GM23248 (cell line): Measurements from ENCODE around the gene SPAM1. TPM values are rescaled to one million over a fixed set of nuclear protein-coding genes. Genes with fewer than 3 reads are reported as not detected.
"Not testable (repeated sequence)": the region's sequence is repeated elsewhere in the genome, so short reads cannot be mapped to it uniquely, and the experiment has no call there.

ENCODE experiments used
- DNase-seq: peaks from one replicate; pipeline ENCODE4 v3.0.0-alpha.2; 2015
- H2AFZ ChIP-seq: fragments of 200-600 bp; sonication (generic); 2 replicates; pipeline ENCODE4 v1.6.1; 2016; ENCODE audit warnings: antibody characterized with exemption
- H3F3A ChIP-seq: fragments of 200-600 bp; sonication (generic); 2 replicates; pipeline ENCODE4 v1.6.1; 2016; ENCODE audit warnings: mild to moderate bottlenecking, antibody characterized with exemption, mixed run types; ENCODE audit not compliant: insufficient read depth
- H3K27ac ChIP-seq: fragments of 200-600 bp; sonication (generic); 2 replicates; pipeline ENCODE4 v1.5.1; 2016; ENCODE audit warnings: mild to moderate bottlenecking
- H3K27me3 ChIP-seq: fragments of 200-600 bp; sonication (generic); replicated peaks from 2 replicates; pipeline ENCODE4 v1.6.1; 2016; ENCODE audit warnings: mild to moderate bottlenecking; ENCODE audit not compliant: insufficient read depth
- H3K36me3 ChIP-seq: fragments of 200-600 bp; sonication (generic); 2 replicates; pipeline ENCODE4 v1.6.1; 2016; ENCODE audit warnings: low read depth, mild to moderate bottlenecking
- H3K4me1 ChIP-seq: fragments of 200-600 bp; sonication (generic); 2 replicates; pipeline ENCODE4 v1.6.1; 2016; ENCODE audit warnings: mild to moderate bottlenecking; ENCODE audit not compliant: insufficient read depth
- H3K4me2 ChIP-seq: fragments of 200-600 bp; sonication (generic); one replicate; pipeline ENCODE4 v1.6.1; 2016; ENCODE audit warnings: mild to moderate bottlenecking; ENCODE audit not compliant: unreplicated experiment
- H3K4me3 ChIP-seq: fragments of 200-600 bp; sonication (generic); 2 replicates; pipeline ENCODE4 v1.5.1; 2016; ENCODE audit warnings: mild to moderate bottlenecking
- H3K79me2 ChIP-seq: fragments of 200-600 bp; sonication (generic); 2 replicates; pipeline ENCODE4 v1.6.1; 2016; ENCODE audit warnings: mild to moderate bottlenecking; ENCODE audit not compliant: insufficient read depth
- H3K9ac ChIP-seq: fragments of 200-600 bp; sonication (generic); 2 replicates; pipeline ENCODE4 v1.6.1; 2016; ENCODE audit warnings: mild to moderate bottlenecking
- H3K9me2 ChIP-seq: fragments of 200-600 bp; sonication (generic); 2 replicates; pipeline ENCODE4 v1.6.1; 2016; ENCODE audit warnings: mixed run types, mild to moderate bottlenecking, moderate library complexity; ENCODE audit not compliant: insufficient read depth
- H3K9me3 ChIP-seq: fragments of 200-600 bp; sonication (generic); one replicate; pipeline ENCODE4 v1.6.1; 2017; ENCODE audit warnings: low read depth
- H4K20me1 ChIP-seq: fragments of 200-600 bp; sonication (generic); 2 replicates; pipeline ENCODE4 v1.6.0; 2016; ENCODE audit not compliant: insufficient read depth
- EZH2 ChIP-seq: fragments of 200-600 bp; sonication (generic); IDR thresholded peaks from 2 replicates; pipeline ENCODE4 v1.6.1; 2018; ENCODE audit warnings: antibody characterized with exemption, mild to moderate bottlenecking; ENCODE audit not compliant: insufficient read depth, poor library complexity, severe bottlenecking
- EZH2phosphoT487 ChIP-seq: fragments of 200-600 bp; sonication (generic); IDR thresholded peaks from 2 replicates; pipeline ENCODE4 v1.6.1; 2018; ENCODE audit warnings: antibody characterized with exemption, moderate library complexity, mild to moderate bottlenecking, low read depth; ENCODE audit not compliant: insufficient read depth
- WGBS, 2 experiments: methylation state at CpG; one replicate each; pipeline ENCODE4 v1.1.6; 2015 to 2017; ENCODE audit warnings: low lambda C conversion rate in 2 of 2, low coverage in 1 of 2; ENCODE audit errors: missing lambda C conversion rate in 2 of 2; 5-methylcytosine and 5-hydroxymethylcytosine counted together
- in situ Hi-C: fragments of 300-500 bp; cut with MboI; formaldehyde crosslinking; loops from 2 replicates; pipeline ENCODE4 v1.15.0; 2020
- polyA plus RNA-seq: library from polyadenylated mRNA; unstranded; fragments of >200 nt; fragmentation: Nextera tagmentation; extraction: Ambion mirVana; gene quantifications from 2 replicates; pipeline ENCODE4 v1.2.1, GENCODE V29; 2016
- total RNA-seq: library from RNA; depleted of rRNA; stranded (reverse); fragments of >200 nt; shearing (Covaris generic); gene quantifications from 2 replicates; pipeline ENCODE4 v1.2.3, GENCODE V29; 2014; rRNA removed

SPAM1 gene
- total and polyA plus RNA-seq, 2 experiments from 2014 or later: not detected

DNA sequence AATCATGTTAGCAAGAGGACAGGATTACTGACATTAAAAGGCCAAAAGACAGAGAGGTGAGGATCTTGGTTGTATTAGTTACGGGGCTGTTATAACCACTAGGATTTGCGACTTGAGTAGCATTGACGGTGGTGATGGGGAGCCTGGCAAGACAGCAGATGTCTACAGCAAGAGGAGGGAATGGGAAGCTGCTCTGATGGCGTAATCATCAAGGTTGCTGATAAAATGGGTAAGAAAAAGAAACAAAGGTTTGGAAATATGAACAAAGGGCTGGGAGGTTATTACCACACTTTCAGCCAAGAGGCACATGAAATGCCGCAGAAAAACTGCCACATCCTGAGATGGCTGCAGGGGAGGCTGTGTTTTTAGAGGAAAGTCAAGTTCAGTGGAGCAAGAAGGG lies 73.9 kb downstream of the SPAM1 start:
- H3K36me3 ChIP-seq: no peaks in the 10 kb centered on the region
- no peak for DNase-seq
- no peaks in the 10 kb centered on the region for H3K27me3 ChIP-seq
- no peak for TF ChIP-seq EZH2
- TF ChIP-seq EZH2phosphoT487: no peak
- no peak overlapping the region for H3K4me2 ChIP-seq
- no peak overlapping the region for H2AFZ ChIP-seq
- no peaks in the 10 kb centered on the region for H3F3A ChIP-seq
- H3K9ac ChIP-seq: no peak overlapping the region
- H3K27ac ChIP-seq: no peak overlapping the region
- H3K9me3 ChIP-seq: no peaks in the 10 kb centered on the region
- H3K79me2 ChIP-seq: no peaks in the 10 kb centered on the region
- H3K9me2 ChIP-seq: no peaks in the 10 kb centered on the region
- H4K20me1 ChIP-seq: no peaks in the 10 kb centered on the region
- no peak overlapping the region for H3K4me3 ChIP-seq
- in situ Hi-C loops: no loop called here
- 16 to 21% methylated on average over 5 of the region's 5 CpGs for whole genome bisulfite sequencing, 2 experiments
- no peaks in the 10 kb centered on the region for H3K4me1 ChIP-seq

DNA sequence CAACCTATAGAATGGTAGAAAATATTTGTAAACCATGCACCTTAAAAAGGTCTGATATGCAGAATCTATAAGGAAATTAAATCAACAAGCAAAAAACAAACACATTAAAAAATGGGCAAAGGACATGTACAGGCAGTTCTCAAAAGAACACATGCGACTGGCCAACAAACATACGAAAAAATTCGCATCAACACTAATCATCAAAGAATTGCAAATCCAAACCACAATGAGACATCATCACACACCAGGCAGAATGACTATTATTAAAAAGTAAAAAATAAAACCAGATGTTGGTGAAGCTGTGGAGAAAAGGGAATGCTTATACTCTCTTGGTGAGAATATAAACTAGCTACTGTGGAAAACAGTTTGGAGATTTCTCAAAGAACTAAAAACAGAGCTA lies 74.7 kb downstream of the SPAM1 start:
- Histone ChIP-seq H3K4me1 (no peaks in the 10 kb centered on the region), H2AFZ (no peak overlapping the region), H3K9me3 (no peaks in the 10 kb centered on the region), H3K4me2 (no peak overlapping the region), H3K27ac (no peak overlapping the region), H3K9me2 (no peaks in the 10 kb centered on the region), H4K20me1 (no peaks in the 10 kb centered on the region), H3K4me3 (no peak overlapping the region), H3K36me3 (no peaks in the 10 kb centered on the region), H3F3A (no peaks in the 10 kb centered on the region), H3K9ac (no peak overlapping the region), H3K79me2 (no peaks in the 10 kb centered on the region), H3K27me3 (no peaks in the 10 kb centered on the region)
- TF ChIP-seq EZH2phosphoT487 (no peak), EZH2 (no peak)
- peak; percentile 0 for DNase-seq
- 25 to 36% methylated on average over 3 of the region's 3 CpGs for WGBS, 2 experiments
- in situ Hi-C loops: no loop called here

- DNase-seq, H2AFZ ChIP-seq, H3K9ac ChIP-seq, H3K4me2 ChIP-seq, H3K27me3 ChIP-seq, H3K9me3 ChIP-seq, H3K9me2 ChIP-seq, H3K79me2 ChIP-seq, H3K4me1 ChIP-seq, H4K20me1 ChIP-seq, in situ Hi-C loops, H3K36me3 ChIP-seq, H3K4me3 ChIP-seq, H3F3A ChIP-seq, H3K27ac ChIP-seq: not testable (repeated sequence)
- WGBS, 2 experiments: 6 to 8% methylated on average over 6 of the region's 6 CpGs
Observed at GRCh38 chr7:124008296-124008695, 83.3 kb downstream of the SPAM1 start.

GRCh38 chr7:124009321-124009720 lies 84.3 kb downstream of the SPAM1 start:
- no peaks in the 10 kb centered on the region for H4K20me1 ChIP-seq
- H3K9ac ChIP-seq: no peak overlapping the region
- no peak overlapping the region for H3K27ac ChIP-seq
- H3K9me3 ChIP-seq: no peaks in the 10 kb centered on the region
- no peaks in the 10 kb centered on the region for H3K36me3 ChIP-seq
- H2AFZ ChIP-seq: no peak overlapping the region
- no peaks in the 10 kb centered on the region for H3K4me1 ChIP-seq
- TF ChIP-seq EZH2phosphoT487 (no peak), EZH2 (no peak)
- in situ Hi-C loops: no loop called here
- H3K27me3 ChIP-seq: no peaks in the 10 kb centered on the region
- H3K9me2 ChIP-seq: no peaks in the 10 kb centered on the region
- 24 to 25% methylated on average over 2 of the region's 2 CpGs for WGBS, 2 experiments
- H3K4me3 ChIP-seq: no peak overlapping the region
- H3K79me2 ChIP-seq: no peaks in the 10 kb centered on the region
- no peaks in the 10 kb centered on the region for H3F3A ChIP-seq
- no peak overlapping the region for H3K4me2 ChIP-seq
- DNase-seq: no peak

Other genes with a start within 250 kb of the SPAM1 start
- gene WASL, start 176.2 kb upstream of the SPAM1 start, total RNA-seq: 11.6 and 13.2 TPM in 2 replicates
- gene WASL, start 176.2 kb upstream of the SPAM1 start, polyA plus RNA-seq: 20.7 and 21.5 TPM in 2 replicates
- not detected in 2 replicates for gene HYAL4, start 80.1 kb upstream of the SPAM1 start, total RNA-seq
- not detected in 2 replicates for gene HYAL4, start 80.1 kb upstream of the SPAM1 start, polyA plus RNA-seq
- not detected in 2 replicates for gene TMEM229A, start 107.8 kb downstream of the SPAM1 start, total RNA-seq
- gene TMEM229A, start 107.8 kb downstream of the SPAM1 start, polyA plus RNA-seq: not detected in 2 replicates